ENCODE results near the gene PAK5.

The PAK5 gene

GRCh38 chr20:9789131-9789530 lies 49.7 kb downstream of the PAK5 start:
- no peak for DNase-seq (ENCODE audit: low read depth in 2 of 2)

- no peak for DNase-seq (ENCODE audit: low read depth in 2 of 2)
These were observed 63.7 kb downstream of the PAK5 start for GRCh38 chr20:9775176-9775575.

GRCh38 chr20:9769954-9770353 lies 68.9 kb downstream of the PAK5 start:
- no peak for DNase-seq (ENCODE audit: low read depth in 2 of 2)

GRCh38 chr20:9761476-9761875 lies 77.4 kb downstream of the PAK5 start:
- DNase-seq (ENCODE audit: low read depth in 2 of 2) = no peak

GRCh38 chr20:9759392-9759791 lies 79.5 kb downstream of the PAK5 start:
- no peak for DNase-seq (ENCODE audit: low read depth in 2 of 2)

- no peak for DNase-seq (ENCODE audit: low read depth in 2 of 2)
These were observed 80.1 kb downstream of the PAK5 start for GRCh38 chr20:9758752-9759151.

- DNase-seq (ENCODE audit: low read depth in 2 of 2) = no peak
These were observed 82.2 kb downstream of the PAK5 start for GRCh38 chr20:9756660-9757059.

GRCh38 chr20:9755301-9755700 lies 83.6 kb downstream of the PAK5 start:
- DNase-seq (ENCODE audit: low read depth in 2 of 2) = no peak

- DNase-seq (ENCODE audit: low read depth in 2 of 2) = no peak
These were observed 94.3 kb downstream of the PAK5 start for GRCh38 chr20:9744551-9744950.

- DNase-seq (ENCODE audit: low read depth in 2 of 2) = no peak
These were observed 95.0 kb downstream of the PAK5 start for GRCh38 chr20:9743871-9744270.

- DNase-seq (ENCODE audit: low read depth in 2 of 2) = no peak
These were observed 96.1 kb downstream of the PAK5 start for GRCh38 chr20:9742821-9743220.

- no peak for DNase-seq (ENCODE audit: low read depth in 2 of 2)
These were observed 96.9 kb downstream of the PAK5 start for GRCh38 chr20:9741996-9742395.

- no peak for DNase-seq (ENCODE audit: low read depth in 2 of 2)
These were observed 98.4 kb downstream of the PAK5 start for GRCh38 chr20:9740486-9740885.

- DNase-seq (ENCODE audit: low read depth in 2 of 2) = no peak
These were observed 98.9 kb downstream of the PAK5 start for GRCh38 chr20:9739991-9740390.

GRCh38 chr20:9736373-9736772 lies 102.5 kb downstream of the PAK5 start:
- DNase-seq (ENCODE audit: low read depth in 2 of 2) = no peak

GRCh38 chr20:9723501-9724202 lies 115.2 kb downstream of the PAK5 start:
- no peak for DNase-seq (ENCODE audit: low read depth in 2 of 2)

- no peak for DNase-seq (ENCODE audit: low read depth in 2 of 2)
These were observed 127.0 kb downstream of the PAK5 start for GRCh38 chr20:9711872-9712271.

- no peak for DNase-seq (ENCODE audit: low read depth in 2 of 2)
These were observed 128.2 kb downstream of the PAK5 start for GRCh38 chr20:9710685-9711084.

- DNase-seq (ENCODE audit: low read depth in 2 of 2) = no peak
These were observed 133.0 kb downstream of the PAK5 start for GRCh38 chr20:9705722-9706476.

- DNase-seq (ENCODE audit: low read depth in 2 of 2) = no peak
These were observed 139.7 kb downstream of the PAK5 start for GRCh38 chr20:9699181-9699580.

GRCh38 chr20:9689041-9689440 lies 149.8 kb downstream of the PAK5 start:
- DNase-seq (ENCODE audit: low read depth in 2 of 2) = no peak

GRCh38 chr20:9686866-9687265 lies 152.0 kb downstream of the PAK5 start:
- no peak for DNase-seq (ENCODE audit: low read depth in 2 of 2)

- DNase-seq (ENCODE audit: low read depth in 2 of 2) = no peak
These were observed 152.4 kb downstream of the PAK5 start for GRCh38 chr20:9686455-9686854.
